Endothelial cell of umbilical vein (primary cell): ENCODE data around the gene CREG1. TPM values are rescaled to one million over a fixed set of nuclear protein-coding genes. Genes with fewer than 3 reads are reported as not detected.

ENCODE experiments used
- BruUV-seq: library from RNA; stranded (reverse); fragments of 400-500 nt; replicated peaks from 2 replicates; lab custom pipeline; 2021; lab: Mats Ljungman, UMichigan
- CTCF ChIA-PET: fragments of 300-600, 350-600 bp; sonication (Branson Sonifier 250); formaldehyde crosslinking; loops from one replicate; lab custom pipeline; 2021; ENCODE audit warnings: antibody characterized with exemption, inconsistent platforms; lab: Charles Lee
- POLR2A ChIA-PET: fragments of 300-600, 350-600 bp; sonication (Branson Sonifier 250); formaldehyde crosslinking; loops from one replicate; lab custom pipeline; 2021; ENCODE audit warnings: antibody characterized with exemption, inconsistent platforms; lab: Charles Lee
- DNase-seq: peaks from one replicate; pipeline ENCODE4 v3.0.0-alpha.2; 2011; ENCODE audit warnings: low read depth, low spot score
- FAIRE-seq: peaks from 2 replicates; lab custom pipeline; 2011; peaks lifted over from hg19 to GRCh38; lab: Jason Lieb, UNC
- H2AFZ ChIP-seq: 2 replicates; pipeline ENCODE4 v1.6.0; 2012; ENCODE audit warnings: low read depth, low read length, control low read depth, inconsistent platforms
- H3K27ac ChIP-seq: 2 replicates; pipeline ENCODE4 v1.5.1; 2011; ENCODE audit warnings: low read depth, mild to moderate bottlenecking, control low read depth, low read length, moderate library complexity; ENCODE audit not compliant: insufficient read depth
- H3K27me3 ChIP-seq, 2 experiments: 2 replicates each; pipeline versions ENCODE4 v1.6.0 to v1.6.1; 2011; ENCODE audit warnings: low read length in 2 of 2, mixed read lengths in 1 of 2; ENCODE audit not compliant: control insufficient read depth in 2 of 2, insufficient read depth in 2 of 2
- H3K36me3 ChIP-seq, 2 experiments: 2 replicates in 1 of 2; 3 replicates in 1 of 2; pipeline ENCODE4 v1.5.1; 2011; ENCODE audit warnings: low read length in 2 of 2, mild to moderate bottlenecking in 1 of 2, moderate library complexity in 1 of 2; ENCODE audit not compliant: control insufficient read depth in 2 of 2, insufficient read depth in 2 of 2; ENCODE audit errors: extremely low read depth in 1 of 2
- H3K4me1 ChIP-seq: 3 replicates; pipeline ENCODE4 v1.5.1; 2011; ENCODE audit warnings: mild to moderate bottlenecking, low read length; ENCODE audit not compliant: control insufficient read depth, insufficient read depth; ENCODE audit errors: extremely low read depth
- H3K4me2 ChIP-seq: 2 replicates; pipeline ENCODE4 v1.6.1; 2011; ENCODE audit warnings: low read length, control low read depth, mixed read lengths; ENCODE audit not compliant: insufficient read depth
- H3K4me3 ChIP-seq, 3 experiments: fragments of 200-600 bp in 1 of 3; sonication (generic), shearing (Covaris generic) in 1 of 3; replicated peaks in 1 of 3; 2 replicates each; pipeline ENCODE4 v1.5.1; 2011 to 2016; ENCODE audit warnings: control low read depth in 3 of 3, low read length in 3 of 3, mild to moderate bottlenecking in 2 of 3, inconsistent platforms in 1 of 3, low read depth in 1 of 3, moderate library complexity in 1 of 3; ENCODE audit not compliant: insufficient read depth in 1 of 3
- H3K79me2 ChIP-seq: 2 replicates; pipeline ENCODE4 v1.6.0; 2012; ENCODE audit warnings: low read length, inconsistent platforms; ENCODE audit not compliant: control insufficient read depth, insufficient read depth
- H3K9ac ChIP-seq: replicated peaks from 2 replicates; pipeline ENCODE3; 2011; ENCODE audit warnings: low read length, control low read depth; ENCODE audit not compliant: insufficient read depth; ENCODE audit errors: extremely low read depth
- H3K9me1 ChIP-seq: replicated peaks from 3 replicates; pipeline ENCODE4 v1.6.0; 2011; ENCODE audit warnings: mild to moderate bottlenecking, low read length; ENCODE audit not compliant: control insufficient read depth, insufficient read depth; ENCODE audit errors: extremely low read depth
- H3K9me3 ChIP-seq: replicated peaks from 2 replicates; pipeline ENCODE4 v1.5.1; 2012; ENCODE audit warnings: low read length, inconsistent platforms; ENCODE audit not compliant: control insufficient read depth, insufficient read depth
- H4K20me1 ChIP-seq: replicated peaks from 2 replicates; pipeline ENCODE3; 2011; ENCODE audit warnings: mild to moderate bottlenecking, low read length; ENCODE audit not compliant: control insufficient read depth, insufficient read depth; ENCODE audit errors: extremely low read depth
- CTCF ChIP-seq, 2 donors: IDR thresholded peaks; 1 replicate in 1 of 2; 2 replicates in 1 of 2; pipeline ENCODE4 v1.5.1; 2011; ENCODE audit warnings: low read length in 2 of 2, mild to moderate bottlenecking in 2 of 2, moderate library complexity in 2 of 2, control low read depth in 1 of 2, inconsistent platforms in 1 of 2, low read depth in 1 of 2; ENCODE audit not compliant: insufficient read depth in 1 of 2; ENCODE audit errors: extremely low read depth in 1 of 2
- EZH2 ChIP-seq: IDR thresholded peaks from 2 replicates; pipeline ENCODE4 v1.6.1; 2012; ENCODE audit warnings: borderline replicate concordance, low read depth, mild to moderate bottlenecking, moderate library complexity, low read length, inconsistent platforms; ENCODE audit not compliant: severe bottlenecking
- FOS ChIP-seq: IDR thresholded peaks from 2 replicates; pipeline ENCODE4 v1.6.1; 2011; ENCODE audit warnings: mild to moderate bottlenecking, low read length, moderate library complexity, borderline replicate concordance; ENCODE audit not compliant: insufficient read depth
- GATA2 ChIP-seq: IDR thresholded peaks from 2 replicates; pipeline ENCODE4 v1.7.0; 2011; ENCODE audit warnings: low read depth, mild to moderate bottlenecking, moderate library complexity, mixed read lengths, low read length; ENCODE audit not compliant: insufficient read length, insufficient read depth
- JUN ChIP-seq: IDR thresholded peaks from 2 replicates; pipeline ENCODE4 v1.6.1; 2011; ENCODE audit warnings: borderline replicate concordance, low read depth; ENCODE audit not compliant: insufficient read length, insufficient read depth
- MAX ChIP-seq: IDR thresholded peaks from 2 replicates; pipeline ENCODE4 v1.6.1; 2011; ENCODE audit not compliant: insufficient read depth, insufficient read length
- POLR2A ChIP-seq: IDR thresholded peaks from 2 replicates; pipeline ENCODE4 v1.6.1; 2012; ENCODE audit warnings: low read depth, mild to moderate bottlenecking, control low read depth, low read length
- POLR2AphosphoS5 ChIP-seq: IDR thresholded peaks from 2 replicates; pipeline ENCODE4 v1.6.1; 2012; ENCODE audit warnings: low read depth, mild to moderate bottlenecking, control low read depth, low read length, moderate library complexity; ENCODE audit not compliant: insufficient read depth
- dilution Hi-C: fragments of 300-500 bp; cut with MboI; formaldehyde crosslinking; loops from one replicate; pipeline ENCODE4 v1.15.0; 2019; ENCODE audit warnings: low sequenced_read_pairs; ENCODE audit not compliant: extremely low pct_ligation_motif_present
- intact Hi-C: fragments of 100-400 bp; cut with micrococcal nuclease; formaldehyde crosslinking; loops from one replicate; pipeline ENCODE4 v1.10.0; 2022
- polyA plus RNA-seq, 4 experiments: library from polyadenylated mRNA; depleted of rRNA in 3 of 4; stranded (reverse) in 3 of 4; unstranded in 1 of 4; fragments of >200 nt; gene quantifications; 2 replicates each; pipeline versions ENCODE4 v1.2.1 to v1.2.3, GENCODE V29; 2011 to 2012; ENCODE audit warnings: missing spikeins in 1 of 4
- total RNA-seq: library from RNA; stranded (reverse); gene quantifications from 2 replicates; pipeline ENCODE4 v1.2.3, GENCODE V29; 2021

CREG1 gene
- total and polyA plus RNA-seq, 2 donors (not counting 3 experiments of a cell fraction or from before 2014, with no cell fraction given), result 10.3 to 15.8 TPM

- ChIA-PET CTCF (interaction anchor here (0.7 to 2.1 kb wide), 4 partner anchors 9 to 250 kb away, joined by 3 to 7 read pairs (median 5); no protein-coding TSS in a partner anchor), POLR2A (no interaction called here)
- no peak for TF ChIP-seq JUN
- no peak for TF ChIP-seq GATA2
- no peak for TF ChIP-seq EZH2
- TF ChIP-seq MAX, result no peak
- no peak for TF ChIP-seq CTCF (IDR thresholded peaks at IDR 0.05; ENCODE audit: extremely low read depth in 1 of 2, insufficient read depth in 1 of 2, low read depth in 1 of 2, low read length in 2 of 2)
- TF ChIP-seq FOS, result no peak
- TF ChIP-seq POLR2AphosphoS5, result no peak
- TF ChIP-seq POLR2A, result no peak
- Histone ChIP-seq H3K36me3 (no peaks in the 10 kb centered on the region), H3K27ac (no peak overlapping the region), H3K4me3 (no peak overlapping the region), H3K9me1 (no peaks in the 10 kb centered on the region), H3K4me2 (no peak overlapping the region), H3K9me3 (no peaks in the 10 kb centered on the region), H3K4me1 (no peaks in the 10 kb centered on the region), H3K9ac (no peak overlapping the region), H2AFZ (no peak overlapping the region), H3K27me3 (peaks cover 0 to 1% of the 10 kb centered on the region in 2 experiments), H4K20me1 (no peaks in the 10 kb centered on the region), H3K79me2 (no peaks in the 10 kb centered on the region)
- intact Hi-C loops (no loop called here), dilution Hi-C loops (no loop called here)
- FAIRE-seq (no peak), DNase-seq (no peak)
- BruUV-seq, result no TSS peak
These were observed 35.8 kb downstream of the CREG1 start for GRCh38 chr1:167517535-167518330.
